Chondrocyte (in vitro differentiated cells): Measurements from ENCODE around the gene FERMT3. TPM values are rescaled to one million over a fixed set of nuclear protein-coding genes. Genes with fewer than 3 reads are reported as not detected.
"Not testable (repeated sequence)": the region's sequence is repeated elsewhere in the genome, so short reads cannot be mapped to it uniquely, and the experiment has no call there.

ENCODE experiments used
- DNase-seq: peaks from one replicate; pipeline ENCODE4 v3.0.0; 2021; ENCODE audit warnings: mixed read lengths, low spot score
- H3K27ac Mint-ChIP-seq: one replicate; pipeline ENCODE4 v1.8.0; 2021; ENCODE audit warnings: mild to moderate bottlenecking, moderate library complexity, mixed read lengths; ENCODE audit not compliant: unreplicated experiment
- H3K27me3 Mint-ChIP-seq: 2 replicates; pipeline ENCODE4 v1.8.0; 2021; ENCODE audit warnings: low read depth, mixed read lengths
- H3K36me3 Mint-ChIP-seq: 2 replicates; pipeline ENCODE4 v1.8.0; 2021; ENCODE audit warnings: low read depth, mixed read lengths
- H3K4me1 Mint-ChIP-seq: 2 replicates; pipeline ENCODE4 v1.8.0; 2021; ENCODE audit warnings: low read depth, mild to moderate bottlenecking, mixed read lengths
- H3K4me3 Mint-ChIP-seq: one replicate; pipeline ENCODE4 v1.8.0; 2021; ENCODE audit warnings: mild to moderate bottlenecking, moderate library complexity, mixed read lengths; ENCODE audit not compliant: unreplicated experiment
- H3K9me3 Mint-ChIP-seq: 2 replicates; pipeline ENCODE4 v1.8.0; 2021; ENCODE audit warnings: low read depth, mixed read lengths
- CTCF ChIP-seq: fragments of 200-600 bp; sonication (generic); IDR thresholded peaks from 2 replicates; pipeline ENCODE4 v1.5.0; 2021; ENCODE audit warnings: antibody characterized with exemption, mild to moderate bottlenecking, moderate library complexity
- long read RNA-seq: library from polyadenylated mRNA; stranded (forward); transcript quantifications from one replicate; pipeline ENCODE4 v2.0.0, GENCODE V29; 2021
- total RNA-seq: library from RNA; stranded (reverse); gene quantifications from 3 replicates; pipeline ENCODE4 v1.2.1, GENCODE V29; 2021

The FERMT3 gene
- 1.0 to 1.5 TPM (median 1.5 TPM) in 3 replicates for total RNA-seq
- long read RNA-seq, partial matches to known transcripts: 0 of 3 reads
- long read RNA-seq, other reads (novel, unspliced or antisense): 3 of 3 reads

DNA sequence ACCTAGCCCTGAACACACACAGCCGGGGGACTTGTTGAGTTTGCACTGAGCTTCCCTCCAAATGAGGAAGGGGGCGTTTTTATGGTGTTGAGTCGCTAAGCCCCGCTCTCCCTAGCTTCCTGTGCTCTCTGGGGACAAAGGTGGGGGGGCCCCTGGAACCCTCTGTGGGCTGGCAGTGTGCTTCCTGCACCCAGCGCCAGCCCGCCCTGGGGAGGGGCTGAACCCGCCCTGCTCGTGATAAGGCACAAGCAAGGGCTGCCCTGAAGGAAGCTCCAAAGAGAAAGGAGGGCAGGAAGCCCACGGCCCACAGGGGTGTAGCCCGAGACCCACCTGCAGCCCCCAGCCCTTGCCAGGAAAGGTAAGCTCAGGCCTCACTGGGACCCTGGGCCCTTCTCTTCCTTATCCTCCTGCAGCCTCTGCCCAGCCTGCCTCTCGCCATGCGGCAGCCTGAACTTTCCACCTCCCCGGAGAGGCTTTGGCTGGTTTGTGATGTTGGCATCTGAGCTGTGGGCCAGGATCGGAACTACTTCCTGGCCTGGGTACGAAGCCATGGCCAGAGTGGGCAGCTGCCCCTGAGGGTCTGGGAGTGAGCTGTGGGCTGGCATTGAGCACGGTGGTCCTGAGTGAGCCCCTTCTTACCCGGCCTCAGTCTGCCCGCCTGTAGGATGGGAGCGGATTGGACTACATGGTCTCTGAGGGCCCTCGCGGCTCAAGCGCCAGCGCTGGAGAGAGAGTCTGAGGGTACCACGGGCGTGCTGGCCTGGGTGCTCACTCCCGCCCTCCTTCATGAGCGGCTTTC lies at the start of gene FERMT3:
Gene FERMT3 (plus strand): TSS at position 265 of the 799 bp plus-strand sequence. CDS start 644 bp downstream, outside the sequence.
- DNase-seq: no peak
- Mint-ChIP-seq H3K27ac (peak within 1 kb of the TSS; percentile 84), H3K4me1 (peaks cover 21% of the 10 kb centered on the region), H3K9me3 (no peaks in the 10 kb centered on the region), H3K36me3 (peaks cover 26% of the 10 kb centered on the region), H3K4me3 (peak within 1 kb of the TSS; percentile 31), H3K27me3 (no peaks in the 10 kb centered on the region)
- no peak for TF ChIP-seq CTCF

- Mint-ChIP-seq H3K27me3 (peaks cover 7% of the 10 kb centered on the region), H3K36me3 (no peaks in the 10 kb centered on the region), H3K4me3 (no peak overlapping the region), H3K9me3 (no peaks in the 10 kb centered on the region), H3K4me1 (no peaks in the 10 kb centered on the region), H3K27ac (no peak overlapping the region)
- TF ChIP-seq CTCF: no peak
- no peak for DNase-seq
Measured at GRCh38 chr11:64157631-64158394, 48.7 kb upstream of the FERMT3 start.

DNA sequence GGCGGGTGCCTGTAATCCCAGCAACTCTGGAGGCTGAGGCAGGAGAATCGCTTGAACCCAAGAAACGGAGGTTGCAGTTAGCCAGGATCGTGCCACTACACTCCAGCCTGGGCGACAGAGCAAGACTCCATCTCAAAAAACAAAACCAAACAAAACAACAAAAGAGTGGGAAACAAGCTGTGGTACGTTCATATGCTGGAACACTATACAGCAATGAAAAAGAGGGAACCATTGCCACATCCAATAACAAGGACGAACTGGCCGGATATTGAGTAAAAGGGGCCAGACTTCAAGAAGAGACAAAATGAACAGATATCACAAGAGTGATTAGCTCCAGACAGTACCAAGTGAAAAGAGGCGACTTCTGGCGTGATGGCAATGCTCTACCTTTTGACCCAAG lies 45.5 kb upstream of the FERMT3 start:
- no peak overlapping the region for H3K27ac Mint-ChIP-seq
- DNase-seq: no peak
- H3K4me1 Mint-ChIP-seq: peaks cover 10% of the 10 kb centered on the region
- no peak for TF ChIP-seq CTCF
- no peaks in the 10 kb centered on the region for H3K9me3 Mint-ChIP-seq
- no peak overlapping the region for H3K4me3 Mint-ChIP-seq
- no peaks in the 10 kb centered on the region for H3K27me3 Mint-ChIP-seq
- no peaks in the 10 kb centered on the region for H3K36me3 Mint-ChIP-seq

DNA sequence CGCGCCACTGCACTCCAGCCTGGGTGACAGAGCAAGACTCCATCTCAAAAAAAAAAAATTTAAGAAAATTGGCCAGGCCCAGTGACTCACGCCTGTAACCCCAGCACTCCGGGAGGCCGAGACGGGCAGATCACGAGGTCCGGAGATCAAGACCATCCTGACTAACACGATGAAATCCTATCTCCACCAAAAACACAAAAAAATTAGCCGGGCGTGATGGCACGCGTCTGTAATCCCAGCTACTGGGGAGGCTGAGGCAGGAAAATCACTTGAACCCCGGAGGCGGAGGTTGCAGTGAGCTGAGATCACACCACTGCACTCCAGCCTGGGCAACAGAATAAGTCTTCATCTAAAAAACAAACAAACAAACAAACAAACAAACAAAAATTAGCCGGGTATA lies 43.8 kb upstream of the FERMT3 start:
- not testable (repeated sequence) for H3K27me3 Mint-ChIP-seq, H3K9me3 Mint-ChIP-seq, H3K4me3 Mint-ChIP-seq, H3K27ac Mint-ChIP-seq, DNase-seq, H3K36me3 Mint-ChIP-seq
- peaks cover 15% of the 10 kb centered on the region for H3K4me1 Mint-ChIP-seq

DNA sequence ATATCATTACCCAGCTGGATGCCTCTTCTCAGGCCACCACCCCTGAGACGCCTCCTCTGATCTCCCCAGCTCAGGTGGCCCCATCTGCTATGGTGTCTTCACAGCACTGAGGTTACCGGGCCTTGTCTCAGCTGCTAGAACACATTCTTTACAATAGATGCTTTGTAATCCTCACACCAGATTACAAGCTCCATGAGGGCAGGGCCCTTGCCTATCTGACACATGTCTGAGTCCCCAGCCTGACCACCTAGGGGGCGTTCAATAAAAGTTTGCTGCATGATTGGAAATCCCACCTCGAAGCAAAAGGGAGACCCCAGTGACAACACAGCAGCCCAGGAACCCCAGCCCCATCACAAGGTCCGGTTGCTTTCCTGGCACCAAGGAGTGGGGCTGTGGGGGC lies 42.6 kb upstream of the FERMT3 start:
- Mint-ChIP-seq H3K36me3 (no peaks in the 10 kb centered on the region), H3K4me3 (no peak overlapping the region), H3K27me3 (no peaks in the 10 kb centered on the region), H3K27ac (no peak overlapping the region), H3K9me3 (no peaks in the 10 kb centered on the region), H3K4me1 (peaks cover 15% of the 10 kb centered on the region)
- TF ChIP-seq CTCF: no peak
- no peak for DNase-seq
